Measurements from ENCODE around the gene SCNN1A.

Gene SCNN1A

GRCh38 chr12:6375269-6376078 is at the start of gene SCNN1A:
Gene SCNN1A, minus strand, starts transcription at chr12:6375563. Its CDS starts 780 bp downstream, at chr12:6374783.
- no peak for DNase-seq

GRCh38 chr12:6424866-6425265 is 49.5 kb upstream of the SCNN1A start:
- peak; percentile 31 for DNase-seq

- DNase-seq: no peak
These were observed 48.6 kb upstream of the SCNN1A start for GRCh38 chr12:6424008-6424347.

- peak; percentile 88 for DNase-seq
These were observed 48.1 kb upstream of the SCNN1A start for GRCh38 chr12:6423267-6424007.

- no peak for DNase-seq
These were observed 45.0 kb upstream of the SCNN1A start for GRCh38 chr12:6420364-6420763.

- no peak for DNase-seq
These were observed 43.4 kb upstream of the SCNN1A start for GRCh38 chr12:6418796-6419195.

GRCh38 chr12:6416596-6416995 is 41.2 kb upstream of the SCNN1A start:
- DNase-seq: peak; percentile 98

GRCh38 chr12:6407236-6407954 is 32.0 kb upstream of the SCNN1A start:
- DNase-seq: no peak

GRCh38 chr12:6405963-6406362 is 30.6 kb upstream of the SCNN1A start:
- DNase-seq: no peak

GRCh38 chr12:6404390-6404789 is 29.0 kb upstream of the SCNN1A start:
- DNase-seq: no peak

GRCh38 chr12:6399884-6400644 is 24.7 kb upstream of the SCNN1A start:
- no peak for DNase-seq

- no peak for DNase-seq
These were observed 20.7 kb upstream of the SCNN1A start for GRCh38 chr12:6396031-6396430.

GRCh38 chr12:6394398-6394797 is 19.0 kb upstream of the SCNN1A start:
- peak; percentile 80 for DNase-seq

- DNase-seq: no peak
These were observed 17.7 kb upstream of the SCNN1A start for GRCh38 chr12:6393109-6393508.

- peak; percentile 48 for DNase-seq
These were observed 17.1 kb upstream of the SCNN1A start for GRCh38 chr12:6392504-6392903.

GRCh38 chr12:6391013-6391412 is 15.7 kb upstream of the SCNN1A start:
- DNase-seq: no peak

GRCh38 chr12:6390084-6390799 is 14.9 kb upstream of the SCNN1A start:
- DNase-seq: no peak

- no peak for DNase-seq
These were observed 12.2 kb upstream of the SCNN1A start for GRCh38 chr12:6387541-6387940.

GRCh38 chr12:6386491-6386890 is 11.1 kb upstream of the SCNN1A start:
- DNase-seq: no peak

GRCh38 chr12:6386038-6386437 is 10.7 kb upstream of the SCNN1A start:
- no peak for DNase-seq

- no peak for DNase-seq
These were observed 9.4 kb upstream of the SCNN1A start for GRCh38 chr12:6384499-6385436.
